ENCODE data around the gene TMEM30B.

DNA sequence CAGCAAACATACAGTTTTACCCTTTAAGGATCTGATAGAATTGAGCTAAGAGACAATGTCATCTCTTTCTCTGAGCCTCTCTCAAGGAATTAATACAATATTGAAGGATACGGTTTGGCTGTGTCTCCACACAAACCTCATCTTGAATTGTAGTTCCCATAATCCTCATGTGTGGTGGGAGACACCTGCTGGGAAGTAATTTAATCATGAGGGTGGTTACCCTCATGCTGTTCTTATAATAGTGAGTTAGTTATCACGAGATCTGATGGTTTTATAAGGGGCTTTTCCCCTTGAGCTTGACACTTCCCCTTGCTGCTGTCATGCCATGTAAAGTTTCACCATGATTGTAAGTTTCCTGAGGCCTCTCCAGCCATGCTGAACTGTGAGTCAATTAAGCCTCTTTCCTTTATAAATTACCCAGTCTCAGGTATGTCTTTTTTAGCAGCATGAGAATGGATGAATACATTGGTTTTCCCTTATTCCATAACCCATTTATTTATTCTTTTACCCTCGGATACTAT lies 47.6 kb downstream of the TMEM30B start:
- TF ChIP-seq ZNF19 (tag by site-specific recombination; IDR thresholded peaks at IDR 0.05; ENCODE audit: low read depth) (no peak), ZNF350 (tag by site-specific recombination; IDR thresholded peaks at IDR 0.05) (no peak), ZNF133 (tag by site-specific recombination; IDR thresholded peaks at IDR 0.05) (no peak)
- TF ChIP-seq, protein P1, sequence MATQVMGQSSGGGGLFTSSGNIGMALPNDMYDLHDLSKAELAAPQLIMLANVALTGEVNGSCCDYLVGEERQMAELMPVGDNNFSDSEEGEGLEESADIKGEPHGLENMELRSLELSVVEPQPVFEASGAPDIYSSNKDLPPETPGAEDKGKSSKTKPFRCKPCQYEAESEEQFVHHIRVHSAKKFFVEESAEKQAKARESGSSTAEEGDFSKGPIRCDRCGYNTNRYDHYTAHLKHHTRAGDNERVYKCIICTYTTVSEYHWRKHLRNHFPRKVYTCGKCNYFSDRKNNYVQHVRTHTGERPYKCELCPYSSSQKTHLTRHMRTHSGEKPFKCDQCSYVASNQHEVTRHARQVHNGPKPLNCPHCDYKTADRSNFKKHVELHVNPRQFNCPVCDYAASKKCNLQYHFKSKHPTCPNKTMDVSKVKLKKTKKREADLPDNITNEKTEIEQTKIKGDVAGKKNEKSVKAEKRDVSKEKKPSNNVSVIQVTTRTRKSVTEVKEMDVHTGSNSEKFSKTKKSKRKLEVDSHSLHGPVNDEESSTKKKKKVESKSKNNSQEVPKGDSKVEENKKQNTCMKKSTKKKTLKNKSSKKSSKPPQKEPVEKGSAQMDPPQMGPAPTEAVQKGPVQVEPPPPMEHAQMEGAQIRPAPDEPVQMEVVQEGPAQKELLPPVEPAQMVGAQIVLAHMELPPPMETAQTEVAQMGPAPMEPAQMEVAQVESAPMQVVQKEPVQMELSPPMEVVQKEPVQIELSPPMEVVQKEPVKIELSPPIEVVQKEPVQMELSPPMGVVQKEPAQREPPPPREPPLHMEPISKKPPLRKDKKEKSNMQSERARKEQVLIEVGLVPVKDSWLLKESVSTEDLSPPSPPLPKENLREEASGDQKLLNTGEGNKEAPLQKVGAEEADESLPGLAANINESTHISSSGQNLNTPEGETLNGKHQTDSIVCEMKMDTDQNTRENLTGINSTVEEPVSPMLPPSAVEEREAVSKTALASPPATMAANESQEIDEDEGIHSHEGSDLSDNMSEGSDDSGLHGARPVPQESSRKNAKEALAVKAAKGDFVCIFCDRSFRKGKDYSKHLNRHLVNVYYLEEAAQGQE (tag by site-specific recombination; IDR thresholded peaks at IDR 0.05): no peak
- TF ChIP-seq, protein P2, sequence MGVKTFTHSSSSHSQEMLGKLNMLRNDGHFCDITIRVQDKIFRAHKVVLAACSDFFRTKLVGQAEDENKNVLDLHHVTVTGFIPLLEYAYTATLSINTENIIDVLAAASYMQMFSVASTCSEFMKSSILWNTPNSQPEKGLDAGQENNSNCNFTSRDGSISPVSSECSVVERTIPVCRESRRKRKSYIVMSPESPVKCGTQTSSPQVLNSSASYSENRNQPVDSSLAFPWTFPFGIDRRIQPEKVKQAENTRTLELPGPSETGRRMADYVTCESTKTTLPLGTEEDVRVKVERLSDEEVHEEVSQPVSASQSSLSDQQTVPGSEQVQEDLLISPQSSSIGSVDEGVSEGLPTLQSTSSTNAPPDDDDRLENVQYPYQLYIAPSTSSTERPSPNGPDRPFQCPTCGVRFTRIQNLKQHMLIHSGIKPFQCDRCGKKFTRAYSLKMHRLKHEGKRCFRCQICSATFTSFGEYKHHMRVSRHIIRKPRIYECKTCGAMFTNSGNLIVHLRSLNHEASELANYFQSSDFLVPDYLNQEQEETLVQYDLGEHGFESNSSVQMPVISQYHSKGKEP (tag by site-specific recombination; IDR thresholded peaks at IDR 0.05): no peak
